HG02763 (cell line): ENCODE measurements around the gene FANK1.
"Not testable (repeated sequence)": the region's sequence is repeated elsewhere in the genome, so short reads cannot be mapped to it uniquely, and the experiment has no call there.

Experiments
- ATAC-seq: cut with Tn5 transposase; IDR thresholded peaks from one replicate; pipeline ENCODE4 v1.9.1; 2021; ENCODE audit warnings: mild to moderate bottlenecking, moderate library complexity; ENCODE audit not compliant: unreplicated experiment

The FANK1 gene

GRCh38 chr10:125926247-125926646 lies 29.9 kb downstream of the FANK1 start:
- no peak for ATAC-seq

GRCh38 chr10:125927265-125927664 lies 30.9 kb downstream of the FANK1 start:
- not testable (repeated sequence) for ATAC-seq

- ATAC-seq, result no peak
Observed at GRCh38 chr10:125928928-125929585, 32.7 kb downstream of the FANK1 start.

GRCh38 chr10:125929618-125930017 lies 33.3 kb downstream of the FANK1 start:
- no peak for ATAC-seq

- no peak for ATAC-seq
Observed at GRCh38 chr10:125933693-125934092, 37.3 kb downstream of the FANK1 start.

- ATAC-seq, result no peak
Observed at GRCh38 chr10:125936331-125936730, 40.0 kb downstream of the FANK1 start.

GRCh38 chr10:125940515-125940914 lies 44.2 kb downstream of the FANK1 start:
- no peak for ATAC-seq

GRCh38 chr10:125951290-125951689 lies 54.9 kb downstream of the FANK1 start:
- no peak for ATAC-seq

GRCh38 chr10:125953778-125954385 lies 57.5 kb downstream of the FANK1 start:
- no peak for ATAC-seq

- ATAC-seq, result no peak
Observed at GRCh38 chr10:125955766-125956165, 59.4 kb downstream of the FANK1 start.

GRCh38 chr10:125961743-125962142 lies 65.4 kb downstream of the FANK1 start:
- ATAC-seq, result no peak

GRCh38 chr10:125962200-125962599 lies 65.8 kb downstream of the FANK1 start:
- ATAC-seq, result no peak

GRCh38 chr10:125964558-125964957 lies 68.2 kb downstream of the FANK1 start:
- no peak for ATAC-seq

GRCh38 chr10:125967533-125967932 lies 71.2 kb downstream of the FANK1 start:
- no peak for ATAC-seq

GRCh38 chr10:125970077-125970630 lies 73.8 kb downstream of the FANK1 start:
- not testable (repeated sequence) for ATAC-seq

GRCh38 chr10:125976960-125977605 lies 80.7 kb downstream of the FANK1 start:
- ATAC-seq, result no peak

- ATAC-seq, result no peak
Observed at GRCh38 chr10:125979976-125980375, 83.6 kb downstream of the FANK1 start.

- no peak for ATAC-seq
Observed at GRCh38 chr10:125980521-125981035, 84.2 kb downstream of the FANK1 start.

- ATAC-seq, result peak; percentile 71
Observed at GRCh38 chr10:125982260-125982948, 86.0 kb downstream of the FANK1 start.

GRCh38 chr10:125983161-125983560 lies 86.8 kb downstream of the FANK1 start:
- no peak for ATAC-seq

- ATAC-seq, result no peak
Observed at GRCh38 chr10:125983656-125984055, 87.3 kb downstream of the FANK1 start.
